Vagina (tissue), 2 donors: ENCODE measurements around the gene SHLD1.

Experiments used
- CTCF ChIP-seq, 3 experiments: fragments of 450-650 bp in 2 of 3; fragments of 200-600 bp in 1 of 3; sonication (generic) in 1 of 3; IDR thresholded peaks; one replicate each; pipeline ENCODE4 v1.5.1; 2017 to 2019; ENCODE audit warnings: antibody characterized with exemption in 3 of 3, mild to moderate bottlenecking in 2 of 3, moderate library complexity in 2 of 3
- POLR2A ChIP-seq, 2 donors: fragments of 450-650 bp; IDR thresholded peaks; one replicate each; pipeline ENCODE4 v1.6.1; 2017; ENCODE audit warnings: antibody characterized with exemption in 2 of 2, mild to moderate bottlenecking in 2 of 2, moderate library complexity in 2 of 2
- POLR2AphosphoS5 ChIP-seq, 2 donors: sonication (generic); formaldehyde crosslinking; IDR thresholded peaks; one replicate each; pipeline ENCODE4 v1.9.0; 2017; ENCODE audit warnings: antibody characterized with exemption in 2 of 2, mild to moderate bottlenecking in 2 of 2, low read depth in 1 of 2; ENCODE audit not compliant: insufficient read depth in 1 of 2

GRCh38 chr20:5779071-5779900 is 29.1 kb downstream of the SHLD1 start:
- TF ChIP-seq CTCF (IDR thresholded peaks at IDR 0.05): no peak
- no peak for TF ChIP-seq POLR2A (IDR thresholded peaks at IDR 0.05)
- TF ChIP-seq POLR2AphosphoS5 (IDR thresholded peaks at IDR 0.05; ENCODE audit: insufficient read depth in 1 of 2, low read depth in 1 of 2): no peak
